ENCODE results near the gene STAT2.

DNA sequence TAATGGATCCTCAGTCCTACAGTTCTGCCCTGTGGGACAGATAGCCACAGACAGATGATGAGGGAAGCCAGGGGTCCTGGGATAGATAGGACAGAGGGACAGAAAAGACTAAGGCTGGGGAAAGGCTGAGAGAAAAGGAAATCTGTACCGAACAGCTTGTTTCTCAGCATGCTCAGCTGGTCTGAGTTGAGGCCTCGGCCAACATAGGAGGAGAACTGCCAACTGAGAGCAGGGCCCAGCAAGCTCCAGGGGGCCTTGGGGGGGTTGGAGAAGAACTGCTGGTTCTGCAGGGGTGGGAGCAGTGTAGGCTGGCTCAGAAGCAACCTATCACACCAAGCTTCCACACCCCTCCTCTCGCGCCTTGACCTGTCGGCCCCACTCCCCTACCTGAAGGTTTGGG lies 11.1 kb downstream of the STAT2 start:
- TF ChIP-seq, protein P1, sequence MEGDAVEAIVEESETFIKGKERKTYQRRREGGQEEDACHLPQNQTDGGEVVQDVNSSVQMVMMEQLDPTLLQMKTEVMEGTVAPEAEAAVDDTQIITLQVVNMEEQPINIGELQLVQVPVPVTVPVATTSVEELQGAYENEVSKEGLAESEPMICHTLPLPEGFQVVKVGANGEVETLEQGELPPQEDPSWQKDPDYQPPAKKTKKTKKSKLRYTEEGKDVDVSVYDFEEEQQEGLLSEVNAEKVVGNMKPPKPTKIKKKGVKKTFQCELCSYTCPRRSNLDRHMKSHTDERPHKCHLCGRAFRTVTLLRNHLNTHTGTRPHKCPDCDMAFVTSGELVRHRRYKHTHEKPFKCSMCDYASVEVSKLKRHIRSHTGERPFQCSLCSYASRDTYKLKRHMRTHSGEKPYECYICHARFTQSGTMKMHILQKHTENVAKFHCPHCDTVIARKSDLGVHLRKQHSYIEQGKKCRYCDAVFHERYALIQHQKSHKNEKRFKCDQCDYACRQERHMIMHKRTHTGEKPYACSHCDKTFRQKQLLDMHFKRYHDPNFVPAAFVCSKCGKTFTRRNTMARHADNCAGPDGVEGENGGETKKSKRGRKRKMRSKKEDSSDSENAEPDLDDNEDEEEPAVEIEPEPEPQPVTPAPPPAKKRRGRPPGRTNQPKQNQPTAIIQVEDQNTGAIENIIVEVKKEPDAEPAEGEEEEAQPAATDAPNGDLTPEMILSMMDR (IDR thresholded peaks at IDR 0.05; ENCODE audit: low read depth, low read length): no peak
- TF ChIP-seq POLR2A (IDR thresholded peaks at IDR 0.05; ENCODE audit: extremely low read depth, insufficient read length): no peak
- TF ChIP-seq, protein P2, sequence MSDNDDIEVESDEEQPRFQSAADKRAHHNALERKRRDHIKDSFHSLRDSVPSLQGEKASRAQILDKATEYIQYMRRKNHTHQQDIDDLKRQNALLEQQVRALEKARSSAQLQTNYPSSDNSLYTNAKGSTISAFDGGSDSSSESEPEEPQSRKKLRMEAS (IDR thresholded peaks at IDR 0.05; ENCODE audit: low read depth, low read length): no peak
